SU-DHL-6 (cell line): ENCODE measurements around the gene TNFRSF11A.

ENCODE experiments used
- H2AFZ ChIP-seq: fragments of 200-600 bp; sonication (generic); 2 replicates; pipeline ENCODE4 v1.6.1; 2014; ENCODE audit warnings: low read depth, mild to moderate bottlenecking, moderate library complexity, mixed read lengths, antibody characterized with exemption, low read length; ENCODE audit not compliant: severe bottlenecking
- H3F3A ChIP-seq: fragments of 200-600 bp; shearing (Covaris generic); 2 replicates; pipeline ENCODE4 v1.6.0; 2016; ENCODE audit warnings: antibody characterized with exemption, mild to moderate bottlenecking; ENCODE audit not compliant: insufficient read depth
- H3K27ac ChIP-seq: fragments of 200-600 bp; sonication (generic); 2 replicates; pipeline ENCODE4 v1.5.1; 2016; ENCODE audit warnings: low read depth, mild to moderate bottlenecking, low read length, moderate library complexity, mixed read lengths
- H3K27me3 ChIP-seq: fragments of 200-600 bp; sonication (generic), shearing (Covaris generic); 2 replicates; pipeline ENCODE4 v1.6.0; 2014; ENCODE audit warnings: mild to moderate bottlenecking, low read length
- H3K36me3 ChIP-seq: fragments of 200-600 bp; sonication (generic); 2 replicates; pipeline ENCODE4 v1.6.1; 2014; ENCODE audit warnings: mild to moderate bottlenecking, low read length, mixed read lengths
- H3K4me2 ChIP-seq: fragments of 300-600, 200-600 bp; shearing (Covaris generic), sonication (generic); 2 replicates; pipeline ENCODE4 v1.6.0; 2014; ENCODE audit warnings: low read length, low read depth, mild to moderate bottlenecking; ENCODE audit not compliant: poor library complexity, severe bottlenecking
- H3K4me3 ChIP-seq: fragments of 200-600 bp; sonication (generic); 2 replicates; pipeline ENCODE4 v1.5.1; 2014; ENCODE audit warnings: antibody characterized with exemption, low read length, mild to moderate bottlenecking, mixed read lengths; ENCODE audit not compliant: insufficient read depth, poor library complexity, severe bottlenecking
- H3K79me2 ChIP-seq: fragments of 200-600 bp; sonication (generic); 2 replicates; pipeline ENCODE4 v1.6.1; 2014; ENCODE audit warnings: mild to moderate bottlenecking, low read length, moderate library complexity; ENCODE audit not compliant: insufficient read depth
- H3K9ac ChIP-seq: fragments of 200-600 bp; sonication (generic); 2 replicates; pipeline ENCODE4 v1.7.0; 2014; ENCODE audit warnings: mild to moderate bottlenecking, low read length
- H3K9me2 ChIP-seq: fragments of 200-600 bp; sonication (generic); replicated peaks from 2 replicates; pipeline ENCODE4 v1.6.1; 2014; ENCODE audit warnings: low read length; ENCODE audit not compliant: insufficient read depth
- H3K9me3 ChIP-seq: fragments of 200-600 bp; sonication (generic); 2 replicates; pipeline ENCODE4 v1.6.1; 2014; ENCODE audit warnings: low read length, mixed read lengths; ENCODE audit not compliant: insufficient read depth
- H4K20me1 ChIP-seq: fragments of 200-600 bp; sonication (generic); 2 replicates; pipeline ENCODE4 v1.6.1; 2014; ENCODE audit warnings: low read depth, mild to moderate bottlenecking, antibody characterized with exemption, low read length, moderate library complexity, mixed read lengths
- CTCF ChIP-seq: fragments of 200-600 bp; sonication (generic); IDR thresholded peaks from one replicate; pipeline ENCODE4 v1.5.1; 2017; ENCODE audit warnings: antibody characterized with exemption, mild to moderate bottlenecking, low read length, moderate library complexity; ENCODE audit not compliant: insufficient read depth, poor library complexity, severe bottlenecking
- EZH2phosphoT487 ChIP-seq: fragments of 200-600 bp; sonication (generic), shearing (Covaris generic); conservative IDR thresholded peaks from 2 replicates; pipeline ENCODE4 v1.6.1; 2018; ENCODE audit warnings: mild to moderate bottlenecking, antibody characterized with exemption, low read length, moderate library complexity, mixed read lengths

TNFRSF11A gene

GRCh38 chr18:62432176-62432575 lies 107.1 kb downstream of the TNFRSF11A start:
- Histone ChIP-seq H3K9me3 (no peaks in the 10 kb centered on the region), H3K4me2 (no peak overlapping the region), H3K9ac (no peak overlapping the region), H3K27ac (no peak overlapping the region), H3K79me2 (no peaks in the 10 kb centered on the region), H3K36me3 (no peaks in the 10 kb centered on the region), H3F3A (no peaks in the 10 kb centered on the region), H3K27me3 (no peaks in the 10 kb centered on the region), H3K4me3 (no peak overlapping the region), H4K20me1 (no peaks in the 10 kb centered on the region), H3K9me2 (no peaks in the 10 kb centered on the region), H2AFZ (no peak overlapping the region)
- TF ChIP-seq EZH2phosphoT487 (no peak), CTCF (no peak)

GRCh38 chr18:62434798-62435197 lies 109.7 kb downstream of the TNFRSF11A start:
- Histone ChIP-seq H3F3A (no peaks in the 10 kb centered on the region), H3K9me3 (no peaks in the 10 kb centered on the region), H3K36me3 (no peaks in the 10 kb centered on the region), H3K9me2 (no peaks in the 10 kb centered on the region), H3K4me3 (no peak overlapping the region), H3K9ac (no peak overlapping the region), H3K4me2 (no peak overlapping the region), H3K27ac (no peak overlapping the region), H3K79me2 (no peaks in the 10 kb centered on the region), H4K20me1 (no peaks in the 10 kb centered on the region), H2AFZ (no peak overlapping the region), H3K27me3 (no peaks in the 10 kb centered on the region)
- TF ChIP-seq EZH2phosphoT487 (no peak), CTCF (no peak)

- Histone ChIP-seq H2AFZ (no peak overlapping the region), H3K27ac (no peak overlapping the region), H3F3A (no peaks in the 10 kb centered on the region), H3K9ac (no peak overlapping the region), H3K4me2 (no peak overlapping the region), H4K20me1 (no peaks in the 10 kb centered on the region), H3K9me3 (no peaks in the 10 kb centered on the region), H3K4me3 (no peak overlapping the region), H3K79me2 (no peaks in the 10 kb centered on the region), H3K9me2 (no peaks in the 10 kb centered on the region), H3K36me3 (no peaks in the 10 kb centered on the region), H3K27me3 (no peaks in the 10 kb centered on the region)
- TF ChIP-seq EZH2phosphoT487 = no peak
- TF ChIP-seq CTCF = no peak
Measured at GRCh38 chr18:62435435-62436031, 110.4 kb downstream of the TNFRSF11A start.
